ENCODE measurements around the gene G3BP1. TPM values are rescaled to one million over a fixed set of nuclear protein-coding genes. Genes with fewer than 3 reads are reported as not detected.
"Not testable (repeated sequence)": the region's sequence is repeated elsewhere in the genome, so short reads cannot be mapped to it uniquely, and the experiment has no call there.

Gene G3BP1
- total RNA-seq, 2 experiments from 2014 or later, result 253 to 280 TPM

DNA sequence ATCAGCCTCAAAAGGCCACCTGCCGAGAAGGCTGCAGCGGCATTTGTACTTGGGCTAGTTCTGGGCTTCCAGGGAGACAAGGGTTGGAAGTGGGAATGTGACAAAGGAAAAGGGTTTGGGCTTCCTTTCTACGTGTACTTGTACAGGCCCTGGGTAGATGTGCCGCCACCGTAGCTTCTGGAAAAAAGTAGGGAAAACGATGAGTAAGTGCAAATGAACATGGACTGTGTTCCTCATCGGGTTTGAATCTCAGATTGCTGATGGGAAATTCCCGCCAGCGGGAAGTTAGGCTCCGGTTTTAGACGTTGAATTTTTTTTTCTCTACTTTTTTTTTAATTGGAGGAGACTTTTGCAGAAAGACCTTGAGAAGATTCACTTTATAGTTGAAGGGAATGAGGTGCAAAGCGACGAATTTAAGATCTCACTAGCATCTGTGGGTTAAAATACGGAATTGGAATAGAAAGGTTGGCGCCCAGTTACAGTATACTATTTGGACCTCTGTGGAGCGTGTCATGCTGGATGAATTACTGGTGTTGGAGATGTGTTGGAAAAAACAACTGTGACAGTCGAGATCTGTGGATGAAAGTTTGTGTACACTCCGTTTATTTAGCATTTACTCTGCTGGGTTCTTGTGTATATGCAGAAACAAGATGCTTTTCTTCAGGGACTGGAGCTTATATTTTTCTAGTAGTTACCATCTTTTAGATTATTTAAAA, 1.2 kb downstream of the G3BP1 start:
- ChIA-PET CTCF (interaction anchor here (0.7 to 1.8 kb wide), 7 partner anchors 9 to 370 kb away, joined by 3 to 10 read pairs (median 3); no protein-coding TSS in a partner anchor), POLR2A (interaction anchor here (1.5 to 2.8 kb wide), 4 partner anchors 14 to 114 kb away, joined by 5 to 28 read pairs (median 9); partner anchors contain the start of gene ATOX1)
- Mint-ChIP-seq H3K27me3 (no peaks in the 10 kb centered on the region), H3K36me3 (ENCODE audit: low read depth) (peaks cover 39% of the 10 kb centered on the region), H3K4me3 (no peak overlapping the region), H3K27ac (peak overlapping the region; percentile 73), H3K9me3 (ENCODE audit: low read depth) (no peaks in the 10 kb centered on the region), H3K4me1 (peaks cover 46% of the 10 kb centered on the region)
- intact Hi-C loops (cut with DNase I, micrococcal nuclease), result loop anchor here (5.0 to 10.0 kb wide), 5 partner anchors 521 to 1768 kb away; partner anchors contain the start of genes ANXA6 (in 1 of the 2), GM2A (in 1 of the 2), HMGXB3 (in 1 of the 2) and TIGD6 (in 1 of the 2)
- DNase-seq, result no peak
- no peak for ATAC-seq

- intact Hi-C loops (cut with DNase I, micrococcal nuclease), result loop anchor here (2.0 to 10.0 kb wide), 6 partner anchors 21 to 1769 kb away; partner anchors contain the start of genes ANXA6 (in 1 of the 2), GM2A (in 1 of the 2), HMGXB3 (in 1 of the 2) and TIGD6 (in 1 of the 2)
- Mint-ChIP-seq H3K36me3 (ENCODE audit: low read depth) (peaks cover 46% of the 10 kb centered on the region), H3K9me3 (ENCODE audit: low read depth) (no peaks in the 10 kb centered on the region), H3K4me1 (peaks cover 53% of the 10 kb centered on the region), H3K4me3 (no peak overlapping the region), H3K27me3 (no peaks in the 10 kb centered on the region), H3K27ac (peak overlapping the region; percentile 58)
- DNase-seq (no peak), ATAC-seq (no peak)
- POLR2A ChIA-PET, result interaction anchor here (0.7 to 1.0 kb wide), 2 partner anchors 19 to 458 kb away, joined by 3 to 4 read pairs; no protein-coding TSS in a partner anchor
- CTCF ChIA-PET, result interaction anchor here (0.7 to 1.8 kb wide), 5 partner anchors 9 to 369 kb away, joined by 3 to 10 read pairs (median 3); no protein-coding TSS in a partner anchor
These were observed 2.2 kb downstream of the G3BP1 start for GRCh38 chr5:151773951-151774350.

GRCh38 chr5:151775025-151775606, 3.4 kb downstream of the G3BP1 start:
- ChIA-PET CTCF (interaction anchor here (0.6 to 1.3 kb wide), 3 partner anchors 9 to 368 kb away, joined by 4 to 6 read pairs (median 6); no protein-coding TSS in a partner anchor), POLR2A (interaction anchor here (0.9 to 1.0 kb wide), 2 partner anchors 10 to 20 kb away, joined by 3 read pairs; no protein-coding TSS in a partner anchor)
- no peak overlapping the region for H3K4me3 Mint-ChIP-seq
- ATAC-seq (no peak), DNase-seq (no peak)
- peak overlapping the region; percentile 55 for H3K27ac Mint-ChIP-seq
- peaks cover 60% of the 10 kb centered on the region for H3K4me1 Mint-ChIP-seq
- no peaks in the 10 kb centered on the region for H3K27me3 Mint-ChIP-seq
- intact Hi-C loops (cut with DNase I, micrococcal nuclease), result loop anchor here (2.0 to 10.0 kb wide), 3 partner anchors 20 to 1770 kb away; partner anchors contain the start of genes ANXA6 (in 1 of the 2), HMGXB3 (in 1 of the 2) and TIGD6 (in 1 of the 2)
- H3K9me3 Mint-ChIP-seq (ENCODE audit: low read depth), result no peaks in the 10 kb centered on the region
- peaks cover 52% of the 10 kb centered on the region for H3K36me3 Mint-ChIP-seq (ENCODE audit: low read depth)

DNA sequence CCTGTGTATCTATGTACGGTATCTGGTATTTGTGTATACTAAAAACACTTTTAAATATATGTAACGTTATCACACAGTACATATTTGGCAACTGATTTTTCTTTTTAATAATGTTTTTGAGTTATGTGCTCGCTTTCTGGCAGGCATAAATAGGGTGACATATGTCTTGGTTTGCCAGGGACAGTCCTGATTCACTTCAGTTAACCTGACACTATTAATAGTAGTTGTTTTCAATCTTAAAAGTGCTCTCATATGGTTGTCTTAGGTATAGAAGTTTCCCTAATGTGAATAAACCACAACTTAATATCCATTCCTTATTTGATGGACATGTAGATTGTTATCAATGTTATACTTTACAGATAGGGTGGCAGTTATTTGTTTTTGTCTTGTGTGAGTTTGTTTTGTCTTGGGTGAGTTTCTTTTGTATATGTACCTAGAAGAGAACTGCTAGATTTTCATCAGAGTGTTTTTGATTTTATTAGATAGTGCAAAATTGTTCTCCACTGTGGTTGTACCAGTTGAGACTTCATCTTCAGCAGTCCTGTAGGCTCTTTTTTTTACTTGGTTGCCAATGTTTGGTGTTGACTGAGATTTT, 7.9 kb downstream of the G3BP1 start:
- Mint-ChIP-seq H3K9me3 (ENCODE audit: low read depth) (no peaks in the 10 kb centered on the region), H3K27ac (peak overlapping the region; percentile 12), H3K27me3 (no peaks in the 10 kb centered on the region), H3K4me1 (peaks cover 83% of the 10 kb centered on the region), H3K4me3 (no peak overlapping the region), H3K36me3 (ENCODE audit: low read depth) (peaks cover 42% of the 10 kb centered on the region)
- intact Hi-C loops (cut with DNase I, micrococcal nuclease), result loop anchor here (2.0 to 10.0 kb wide), 3 partner anchors 27 to 1775 kb away; partner anchors contain the start of genes ANXA6 (in 1 of the 2), HMGXB3 (in 1 of the 2) and TIGD6 (in 1 of the 2)
- DNase-seq (no peak), ATAC-seq (peak; percentile 21)
- CTCF ChIA-PET, result interaction anchor here (1.2 kb wide), 1 partner anchor 122 kb away, joined by 3 read pairs; no protein-coding TSS in a partner anchor
- POLR2A ChIA-PET, result no interaction called here

GRCh38 chr5:151780348-151780747, 8.6 kb downstream of the G3BP1 start:
- Mint-ChIP-seq H3K9me3 (ENCODE audit: low read depth) (no peaks in the 10 kb centered on the region), H3K4me3 (no peak overlapping the region), H3K27ac (no peak overlapping the region), H3K4me1 (peaks cover 81% of the 10 kb centered on the region), H3K36me3 (ENCODE audit: low read depth) (peaks cover 38% of the 10 kb centered on the region), H3K27me3 (no peaks in the 10 kb centered on the region)
- POLR2A ChIA-PET, result interaction anchor here (0.7 kb wide), 1 partner anchor 43 kb away, joined by 3 read pairs; no protein-coding TSS in a partner anchor
- CTCF ChIA-PET, result interaction anchor here (1.2 kb wide), 1 partner anchor 123 kb away, joined by 3 read pairs; no protein-coding TSS in a partner anchor
- DNase-seq (no peak), ATAC-seq (no peak)
- intact Hi-C loops (cut with DNase I, micrococcal nuclease), result loop anchor here in 1 of 2 experiments (2.0 kb wide), 1 partner anchor 26 kb away; no protein-coding TSS in a partner anchor

DNA sequence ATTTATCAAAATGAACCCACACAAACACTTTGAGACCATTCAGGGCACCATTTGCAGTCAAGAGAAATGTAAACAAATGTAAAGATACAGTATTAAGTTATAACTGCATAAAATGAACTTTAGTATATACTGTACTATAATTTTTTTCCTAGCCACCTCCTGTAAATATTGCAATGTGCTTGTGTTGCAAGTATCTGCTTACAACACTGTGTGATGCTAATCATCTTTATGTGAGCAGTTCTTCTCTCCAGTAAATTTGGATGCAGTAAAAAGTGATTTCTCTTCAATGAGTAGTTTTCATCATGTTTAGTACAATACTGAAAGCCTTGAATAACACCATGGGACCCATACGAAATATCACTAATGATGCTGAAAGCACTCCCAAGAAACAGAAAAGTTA, 9.4 kb downstream of the G3BP1 start:
- Mint-ChIP-seq H3K27me3 (no peaks in the 10 kb centered on the region), H3K4me3 (no peak overlapping the region), H3K36me3 (ENCODE audit: low read depth) (peaks cover 32% of the 10 kb centered on the region), H3K4me1 (peaks cover 80% of the 10 kb centered on the region), H3K9me3 (ENCODE audit: low read depth) (no peaks in the 10 kb centered on the region), H3K27ac (peak overlapping the region; percentile 75)
- POLR2A ChIA-PET, result no interaction called here
- intact Hi-C loops (cut with DNase I, micrococcal nuclease), result loop anchor here in 1 of 2 experiments (2.0 kb wide), 1 partner anchor 26 kb away; no protein-coding TSS in a partner anchor
- CTCF ChIA-PET, result no interaction called here
- no peak for DNase-seq
- ATAC-seq, result no peak

GRCh38 chr5:151783664-151784063, 11.9 kb downstream of the G3BP1 start:
- POLR2A ChIA-PET; H3K9me3 Mint-ChIP-seq (ENCODE audit: low read depth); intact Hi-C loops (cut with DNase I, micrococcal nuclease); H3K27me3 Mint-ChIP-seq; DNase-seq; H3K4me3 Mint-ChIP-seq; ATAC-seq: not testable (repeated sequence)
- H3K4me1 Mint-ChIP-seq, result peaks cover 61% of the 10 kb centered on the region
- H3K27ac Mint-ChIP-seq, result peak overlapping the region; percentile 19
- H3K36me3 Mint-ChIP-seq (ENCODE audit: low read depth), result peaks cover 28% of the 10 kb centered on the region
- CTCF ChIA-PET, result interaction anchor here (1.8 kb wide), 2 partner anchors 9 to 10 kb away, joined by 5 to 6 read pairs; no protein-coding TSS in a partner anchor

DNA sequence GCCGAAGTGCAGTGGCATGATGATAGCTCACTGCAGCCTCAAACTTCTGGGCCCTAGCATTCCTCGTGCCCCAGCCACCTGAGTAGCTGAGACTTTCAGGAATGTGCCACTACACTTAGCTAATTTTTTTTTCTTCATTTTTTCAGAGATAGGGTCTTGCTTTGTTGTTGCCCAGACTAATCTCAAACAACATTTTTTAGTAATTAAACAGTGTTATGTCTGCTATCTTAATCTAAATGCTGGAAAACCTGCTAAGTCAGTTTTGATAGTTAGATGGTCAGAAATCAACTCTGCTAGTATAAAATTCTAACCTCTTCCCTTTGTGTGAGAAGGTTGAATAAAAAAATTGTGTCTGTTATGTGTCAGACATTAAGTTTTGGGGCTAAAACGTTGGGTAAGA, 12.4 kb downstream of the G3BP1 start:
- Mint-ChIP-seq H3K4me1 (peaks cover 57% of the 10 kb centered on the region), H3K27me3 (no peaks in the 10 kb centered on the region), H3K36me3 (ENCODE audit: low read depth) (peaks cover 25% of the 10 kb centered on the region), H3K27ac (peak overlapping the region; percentile 19), H3K9me3 (ENCODE audit: low read depth) (no peaks in the 10 kb centered on the region), H3K4me3 (no peak overlapping the region)
- POLR2A ChIA-PET, result no interaction called here
- CTCF ChIA-PET, result interaction anchor here (1.8 kb wide), 1 partner anchor 9 kb away, joined by 6 read pairs; no protein-coding TSS in a partner anchor
- DNase-seq (no peak), ATAC-seq (no peak)
- intact Hi-C loops (cut with DNase I, micrococcal nuclease), result no loop called here

GRCh38 chr5:151786468-151786867, 14.7 kb downstream of the G3BP1 start:
- H3K4me3 Mint-ChIP-seq, result no peak overlapping the region
- H3K4me1 Mint-ChIP-seq, result peaks cover 42% of the 10 kb centered on the region
- no peaks in the 10 kb centered on the region for H3K9me3 Mint-ChIP-seq (ENCODE audit: low read depth)
- no peak for ATAC-seq
- CTCF ChIA-PET, result no interaction called here
- H3K36me3 Mint-ChIP-seq (ENCODE audit: low read depth), result peaks cover 35% of the 10 kb centered on the region
- POLR2A ChIA-PET, result no interaction called here
- no peaks in the 10 kb centered on the region for H3K27me3 Mint-ChIP-seq
- peak overlapping the region; percentile 51 for H3K27ac Mint-ChIP-seq
- intact Hi-C loops (cut with DNase I, micrococcal nuclease), result no loop called here
- no peak for DNase-seq

- POLR2A ChIA-PET, result no interaction called here
- DNase-seq (no peak), ATAC-seq (no peak)
- no peak overlapping the region for H3K4me3 Mint-ChIP-seq
- H3K27me3 Mint-ChIP-seq, result no peaks in the 10 kb centered on the region
- peaks cover 35% of the 10 kb centered on the region for H3K4me1 Mint-ChIP-seq
- intact Hi-C loops (cut with DNase I, micrococcal nuclease), result no loop called here
- CTCF ChIA-PET, result no interaction called here
- H3K36me3 Mint-ChIP-seq (ENCODE audit: low read depth), result peaks cover 47% of the 10 kb centered on the region
- no peaks in the 10 kb centered on the region for H3K9me3 Mint-ChIP-seq (ENCODE audit: low read depth)
- no peak overlapping the region for H3K27ac Mint-ChIP-seq
These were observed 16.1 kb downstream of the G3BP1 start for GRCh38 chr5:151787817-151788216.

DNA sequence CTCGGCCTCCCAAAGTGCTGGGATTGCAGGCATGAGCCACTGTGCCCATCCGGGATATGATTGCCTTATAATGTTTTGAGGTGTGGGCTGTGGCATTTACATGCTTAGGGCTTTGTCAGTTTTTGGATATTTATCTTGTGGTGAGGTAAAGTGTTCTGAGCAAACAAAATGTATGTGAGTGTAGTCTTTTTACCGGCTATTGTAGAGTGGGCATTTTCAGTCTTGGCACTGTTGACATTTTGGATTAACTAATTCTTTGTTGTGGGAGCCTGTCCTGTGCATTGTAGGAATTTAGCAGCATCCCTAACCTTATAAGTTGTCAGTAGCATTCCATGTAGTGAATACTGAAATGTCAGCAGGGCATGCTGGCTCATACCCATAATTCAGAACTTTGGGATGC, 21.6 kb downstream of the G3BP1 start:
- no peak for DNase-seq
- H3K27ac Mint-ChIP-seq, result no peak overlapping the region
- ChIA-PET CTCF (no interaction called here), POLR2A (interaction anchor here (0.7 kb wide), 1 partner anchor 334 kb away, joined by 4 read pairs; no protein-coding TSS in a partner anchor)
- H3K36me3 Mint-ChIP-seq (ENCODE audit: low read depth), result peaks cover 65% of the 10 kb centered on the region
- intact Hi-C loops (cut with DNase I, micrococcal nuclease), result no loop called here
- no peaks in the 10 kb centered on the region for H3K27me3 Mint-ChIP-seq
- H3K4me3 Mint-ChIP-seq, result no peak overlapping the region
- no peaks in the 10 kb centered on the region for H3K9me3 Mint-ChIP-seq (ENCODE audit: low read depth)
- ATAC-seq, result no peak
- peaks cover 16% of the 10 kb centered on the region for H3K4me1 Mint-ChIP-seq
